Esophagus muscularis mucosa (tissue), 4 donors: Measurements from ENCODE around the gene KDM5B. TPM values are rescaled to one million over a fixed set of nuclear protein-coding genes. Genes with fewer than 3 reads are reported as not detected.

Experiments
- DNase-seq: peaks from one replicate; pipeline ENCODE4 v3.0.0-alpha.2; 2017; ENCODE audit errors: extremely low spot score
- H3K27ac ChIP-seq, 4 donors: fragments of 200-600 bp; sonication (generic); replicated peaks in 1 of 4; 1 replicate in 3 of 4; 2 replicates in 1 of 4; pipeline ENCODE4 v1.5.1; 2016 to 2019; ENCODE audit warnings: mild to moderate bottlenecking in 1 of 4
- H3K27me3 ChIP-seq, 4 donors: fragments of 200-600 bp; sonication (generic); one replicate each; pipeline versions ENCODE4 v1.5.1 to v1.6.0; 2016 to 2019
- H3K36me3 ChIP-seq, 4 donors: fragments of 200-600 bp; sonication (generic); one replicate each; pipeline ENCODE4 v1.5.1; 2016 to 2019
- H3K4me1 ChIP-seq, 4 donors: fragments of 200-600 bp; sonication (generic); one replicate each; pipeline ENCODE4 v1.5.1; 2016 to 2019
- H3K4me3 ChIP-seq, 4 donors: fragments of 200-600 bp; sonication (generic); 1 replicate in 2 of 4; 2 replicates in 2 of 4; pipeline ENCODE4 v1.5.1; 2016 to 2019; ENCODE audit warnings: mild to moderate bottlenecking in 4 of 4, moderate library complexity in 1 of 4
- H3K9me3 ChIP-seq, 4 donors: fragments of 200-600 bp; sonication (generic); 1 replicate in 3 of 4; 2 replicates in 1 of 4; pipeline ENCODE4 v1.5.1; 2016 to 2019
- CTCF ChIP-seq, 3 experiments: fragments of 200-600 bp in 2 of 3; fragments of 450-650 bp in 1 of 3; sonication (generic) in 2 of 3; IDR thresholded peaks; one replicate each; pipeline ENCODE4 v1.5.1; 2017 to 2019; ENCODE audit warnings: antibody characterized with exemption in 3 of 3, mild to moderate bottlenecking in 2 of 3, moderate library complexity in 1 of 3
- EP300 ChIP-seq: sonication (generic); formaldehyde crosslinking; IDR thresholded peaks from one replicate; pipeline ENCODE4 v1.6.1; 2017; ENCODE audit warnings: antibody characterized with exemption
- POLR2A ChIP-seq: fragments of 450-650 bp; IDR thresholded peaks from one replicate; pipeline ENCODE4 v1.6.1; 2017; ENCODE audit warnings: antibody characterized with exemption, moderate library complexity, mild to moderate bottlenecking, low read depth
- POLR2AphosphoS5 ChIP-seq, 2 donors: sonication (generic); formaldehyde crosslinking; IDR thresholded peaks; one replicate each; pipeline ENCODE4 v1.6.1; 2017; ENCODE audit warnings: antibody characterized with exemption in 2 of 2
- WGBS: methylation state at CpG from one replicate; pipeline ENCODE4 v1.1.5; 2018; 5-methylcytosine and 5-hydroxymethylcytosine counted together
- intact Hi-C: fragments of 100-400 bp; cut with DNase I; formaldehyde crosslinking; loops from one replicate; pipeline ENCODE4 v1.15.1; 2023
- total RNA-seq, 4 donors: library from RNA; depleted of rRNA; stranded (reverse); fragments of >200 nt; gene quantifications; one replicate each; pipeline versions ENCODE4 v1.1.0 to v1.2.1, GENCODE V29; 2016

The KDM5B gene
- total RNA-seq, 4 donors from 2014 or later: 21.4 to 34.9 (median 31.8) TPM

GRCh38 chr1:202852163-202852904 lies 44.1 kb upstream of the KDM5B start:
- H3K9me3 ChIP-seq: no peaks in the 10 kb centered on the region
- no peaks in the 10 kb centered on the region for H3K36me3 ChIP-seq
- no peak overlapping the region for H3K4me3 ChIP-seq
- 56% methylated on average over 12 of the region's 15 CpGs for WGBS
- DNase-seq: no peak
- H3K27me3 ChIP-seq: no peaks in the 10 kb centered on the region
- intact Hi-C loops: loop anchor here (5.0 kb wide), 1 partner anchor 520 kb away; no protein-coding TSS in a partner anchor
- no peak overlapping the region for H3K27ac ChIP-seq
- H3K4me1 ChIP-seq: no peaks in the 10 kb centered on the region
- TF ChIP-seq EP300 (no peak), CTCF (IDR thresholded peaks at IDR 0.05) (peak in 1 of 3 experiments; percentile 25), POLR2A (no peak)

GRCh38 chr1:202850593-202851362 lies 42.6 kb upstream of the KDM5B start:
- Histone ChIP-seq H3K27ac (no peak overlapping the region), H3K4me3 (no peak overlapping the region), H3K27me3 (no peaks in the 10 kb centered on the region), H3K36me3 (no peaks in the 10 kb centered on the region), H3K4me1 (no peaks in the 10 kb centered on the region), H3K9me3 (no peaks in the 10 kb centered on the region)
- intact Hi-C loops: loop anchor here (5.0 kb wide), 1 partner anchor 518 kb away; no protein-coding TSS in a partner anchor
- DNase-seq: no peak
- TF ChIP-seq CTCF (IDR thresholded peaks at IDR 0.05): no peak
- TF ChIP-seq POLR2AphosphoS5 (IDR thresholded peaks at IDR 0.05): no peak
- TF ChIP-seq EP300: no peak
- no peak for TF ChIP-seq POLR2A
- WGBS: 84% methylated on average over 7 of the region's 7 CpGs

- no peaks in the 10 kb centered on the region for H3K27me3 ChIP-seq
- DNase-seq: no peak
- no peaks in the 10 kb centered on the region for H3K4me1 ChIP-seq
- H3K27ac ChIP-seq: no peak overlapping the region
- 77% methylated on average over 2 of the region's 2 CpGs for WGBS
- H3K36me3 ChIP-seq: no peaks in the 10 kb centered on the region
- intact Hi-C loops: no loop called here
- TF ChIP-seq EP300 (no peak), POLR2AphosphoS5 (IDR thresholded peaks at IDR 0.05) (no peak), CTCF (IDR thresholded peaks at IDR 0.05) (no peak), POLR2A (no peak)
- no peaks in the 10 kb centered on the region for H3K9me3 ChIP-seq
- no peak overlapping the region for H3K4me3 ChIP-seq
Measured at GRCh38 chr1:202848191-202848542, 39.9 kb upstream of the KDM5B start.

GRCh38 chr1:202844935-202845334 lies 36.7 kb upstream of the KDM5B start:
- TF ChIP-seq EP300: no peak
- no peak for TF ChIP-seq POLR2AphosphoS5 (IDR thresholded peaks at IDR 0.05)
- no peak for TF ChIP-seq POLR2A
- no peak for TF ChIP-seq CTCF (IDR thresholded peaks at IDR 0.05)
- no peaks in the 10 kb centered on the region for H3K9me3 ChIP-seq
- intact Hi-C loops: no loop called here

More at GRCh38 chr1:202844935-202845334, 36.7 kb upstream of the KDM5B start:
- H3K27me3 ChIP-seq: peaks cover 0 to 6% (median 0%) of the 10 kb centered on the region in 4 donors
- H3K4me1 ChIP-seq: no peaks in the 10 kb centered on the region
- H3K36me3 ChIP-seq: no peaks in the 10 kb centered on the region
- no peak overlapping the region for H3K4me3 ChIP-seq
- DNase-seq: no peak
- no peak overlapping the region for H3K27ac ChIP-seq
- WGBS: 60% methylated on average over 6 of the region's 6 CpGs
